T-helper 1 cell (primary cell): ENCODE results near the gene DYSF.

Experiments
- DNase-seq, 5 donors: peaks; one replicate each; pipeline ENCODE4 v3.0.0-alpha.2; 2012 to 2020

DYSF gene

GRCh38 chr2:71503837-71504236 lies 50.5 kb downstream of the DYSF start:
- DNase-seq = no peak

GRCh38 chr2:71504611-71505010 lies 51.2 kb downstream of the DYSF start:
- no peak for DNase-seq

- no peak for DNase-seq
Observed at GRCh38 chr2:71505086-71505769, 51.9 kb downstream of the DYSF start.

GRCh38 chr2:71505770-71506140 lies 52.4 kb downstream of the DYSF start:
- DNase-seq = no peak

- DNase-seq = no peak
Observed at GRCh38 chr2:71506222-71507153, 53.1 kb downstream of the DYSF start.

GRCh38 chr2:71507476-71507875 lies 54.1 kb downstream of the DYSF start:
- DNase-seq = no peak

- DNase-seq = peak; percentile 26 to 69 (median 54)
Observed at GRCh38 chr2:71510196-71510807, 56.9 kb downstream of the DYSF start.

GRCh38 chr2:71510938-71511337 lies 57.6 kb downstream of the DYSF start:
- DNase-seq = no peak

GRCh38 chr2:71511776-71512175 lies 58.4 kb downstream of the DYSF start:
- DNase-seq = no peak

- DNase-seq = no peak
Observed at GRCh38 chr2:71512386-71512785, 59.0 kb downstream of the DYSF start.

GRCh38 chr2:71513096-71513495 lies 59.7 kb downstream of the DYSF start:
- no peak for DNase-seq

GRCh38 chr2:71513721-71514120 lies 60.4 kb downstream of the DYSF start:
- no peak for DNase-seq

- DNase-seq = no peak
Observed at GRCh38 chr2:71516253-71516888, 63.0 kb downstream of the DYSF start.

- DNase-seq = no peak
Observed at GRCh38 chr2:71517851-71518250, 64.5 kb downstream of the DYSF start.

- DNase-seq = no peak
Observed at GRCh38 chr2:71521436-71521950, 68.1 kb downstream of the DYSF start.

GRCh38 chr2:71524476-71524875 lies 71.1 kb downstream of the DYSF start:
- no peak for DNase-seq

- no peak for DNase-seq
Observed at GRCh38 chr2:71526141-71526540, 72.8 kb downstream of the DYSF start.

GRCh38 chr2:71526975-71527374 lies 73.6 kb downstream of the DYSF start:
- DNase-seq = no peak

GRCh38 chr2:71528131-71528591 lies 74.8 kb downstream of the DYSF start:
- no peak for DNase-seq

GRCh38 chr2:71528749-71529148 lies 75.4 kb downstream of the DYSF start:
- no peak for DNase-seq

GRCh38 chr2:71530211-71530610 lies 76.8 kb downstream of the DYSF start:
- DNase-seq = no peak

- peak in 1 of 5 donors; percentile 10 for DNase-seq
Observed at GRCh38 chr2:71530641-71531332, 77.4 kb downstream of the DYSF start.
